HG03066 (cell line): ENCODE measurements around the gene SPNS1.
"Not testable (repeated sequence)": the region's sequence is repeated elsewhere in the genome, so short reads cannot be mapped to it uniquely, and the experiment has no call there.

ENCODE experiments used
- ATAC-seq: cut with Tn5 transposase; IDR thresholded peaks from one replicate; pipeline ENCODE4 v1.9.1; 2021; ENCODE audit warnings: low read depth; ENCODE audit not compliant: unreplicated experiment

Gene SPNS1

DNA sequence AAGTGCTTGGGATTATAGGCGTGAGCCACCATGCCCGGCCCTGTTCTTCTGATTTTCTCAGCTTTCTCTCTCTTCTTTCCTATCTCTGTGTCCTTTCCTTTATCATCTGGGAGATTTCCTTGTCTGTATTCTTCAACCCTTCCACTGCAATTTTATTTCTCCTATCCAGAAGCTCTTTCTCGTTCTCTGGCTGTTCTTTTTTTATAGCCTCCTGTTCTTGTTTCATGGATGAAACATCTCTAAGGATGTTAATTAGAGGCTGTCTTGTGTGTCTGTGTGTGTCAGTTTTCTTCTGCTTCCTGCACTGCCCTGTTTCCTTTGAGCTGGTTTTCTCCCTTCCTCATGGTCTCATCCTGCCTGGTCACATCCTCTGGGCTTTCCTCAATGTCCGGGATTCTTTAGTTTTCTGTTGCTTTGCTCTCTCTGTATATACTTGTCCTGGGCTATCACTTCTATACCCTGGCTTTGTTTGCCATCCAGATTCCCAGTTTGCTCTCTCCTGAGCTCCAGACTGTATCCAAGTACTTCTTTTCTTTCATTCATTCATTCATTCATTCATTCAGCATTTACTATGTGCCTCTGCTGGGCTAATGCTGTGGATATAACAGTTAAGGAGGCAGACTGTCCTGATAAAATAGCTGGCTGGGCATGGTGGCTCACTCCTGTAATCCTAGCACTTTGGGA is 12.7 kb downstream of the SPNS1 start:
- ATAC-seq: no peak

DNA sequence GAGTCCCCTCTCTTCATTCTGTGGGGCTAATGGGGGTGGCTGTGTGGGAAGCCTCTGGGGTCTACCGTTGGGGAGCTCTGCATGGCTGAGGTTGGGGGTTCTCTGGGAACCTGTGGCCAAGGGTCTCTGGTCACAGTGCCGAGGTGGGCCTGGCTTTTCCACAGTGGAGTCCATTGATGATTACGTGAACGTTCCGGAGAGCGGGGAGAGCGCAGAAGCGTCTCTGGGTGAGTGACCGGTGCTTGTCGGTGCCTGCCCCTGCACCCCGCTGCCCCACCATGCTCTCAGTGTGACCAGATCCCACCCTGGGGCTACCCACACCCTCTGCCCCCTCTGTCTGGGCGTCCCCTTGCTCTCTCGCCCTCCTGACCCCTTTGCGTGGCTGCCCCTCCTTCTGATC is 14.8 kb downstream of the SPNS1 start:
- no peak for ATAC-seq

DNA sequence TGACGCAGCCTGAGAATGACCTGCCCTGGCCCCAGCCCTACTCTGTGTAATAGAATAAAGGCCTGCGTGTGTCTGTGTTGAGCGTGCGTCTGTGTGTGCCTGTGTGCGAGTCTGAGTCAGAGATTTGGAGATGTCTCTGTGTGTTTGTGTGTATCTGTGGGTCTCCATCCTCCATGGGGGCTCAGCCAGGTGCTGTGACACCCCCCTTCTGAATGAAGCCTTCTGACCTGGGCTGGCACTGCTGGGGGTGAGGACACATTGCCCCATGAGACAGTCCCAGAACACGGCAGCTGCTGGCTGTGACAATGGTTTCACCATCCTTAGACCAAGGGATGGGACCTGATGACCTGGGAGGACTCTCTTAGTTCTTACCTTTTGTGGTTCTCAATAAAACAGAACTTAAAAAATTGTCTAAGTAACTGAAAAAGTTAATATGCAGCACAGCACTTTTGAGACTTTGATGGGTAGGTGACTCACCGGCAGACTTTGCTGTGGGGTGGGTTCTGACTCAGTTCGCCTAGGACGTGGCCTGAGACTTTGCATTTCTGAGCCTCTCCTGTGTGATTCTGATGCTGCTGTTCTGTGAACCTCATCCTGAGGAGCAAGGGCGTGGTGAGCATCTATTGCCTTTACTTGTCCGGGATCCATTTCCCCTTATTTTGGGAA is 15.9 kb downstream of the SPNS1 start:
- no peak for ATAC-seq

DNA sequence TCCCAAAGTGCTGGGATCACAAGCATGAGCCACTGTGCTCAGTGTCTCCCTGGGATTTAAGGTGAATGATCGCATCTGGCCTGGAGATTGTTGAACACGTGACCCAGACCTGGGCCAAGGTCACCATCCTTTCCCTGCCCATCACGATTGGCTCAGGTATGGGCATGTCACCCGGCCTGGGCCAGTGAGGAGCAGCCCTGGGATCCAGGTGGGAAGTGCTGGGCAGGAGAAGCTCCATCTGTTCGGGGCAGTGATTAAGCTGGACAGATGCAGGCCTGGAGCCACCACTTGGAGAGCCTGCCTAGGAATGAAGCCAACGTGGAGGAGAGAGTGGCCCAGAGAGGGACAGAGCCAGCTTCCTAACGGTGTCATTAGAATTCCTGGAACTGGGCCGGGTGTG is 17.1 kb downstream of the SPNS1 start:
- no peak for ATAC-seq

DNA sequence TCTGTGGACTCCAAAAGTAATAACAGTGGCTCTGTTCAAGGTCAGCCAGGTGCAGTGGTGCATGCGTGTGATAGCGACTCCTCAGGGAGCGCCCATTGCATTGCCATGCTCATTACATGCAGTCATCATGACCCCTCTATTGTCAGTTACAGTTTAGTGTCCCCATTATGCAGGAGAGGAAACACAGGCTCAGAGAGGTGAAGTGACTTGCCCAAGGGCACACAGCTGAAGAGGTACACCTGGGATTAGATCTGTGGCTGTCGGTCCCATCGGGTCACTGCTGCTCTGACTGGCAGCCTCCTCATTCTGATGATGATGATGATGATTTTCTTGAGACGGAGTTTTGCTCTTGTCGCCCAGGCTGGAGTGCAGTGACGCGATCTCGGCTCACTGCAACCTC is 17.9 kb downstream of the SPNS1 start:
- no peak for ATAC-seq

DNA sequence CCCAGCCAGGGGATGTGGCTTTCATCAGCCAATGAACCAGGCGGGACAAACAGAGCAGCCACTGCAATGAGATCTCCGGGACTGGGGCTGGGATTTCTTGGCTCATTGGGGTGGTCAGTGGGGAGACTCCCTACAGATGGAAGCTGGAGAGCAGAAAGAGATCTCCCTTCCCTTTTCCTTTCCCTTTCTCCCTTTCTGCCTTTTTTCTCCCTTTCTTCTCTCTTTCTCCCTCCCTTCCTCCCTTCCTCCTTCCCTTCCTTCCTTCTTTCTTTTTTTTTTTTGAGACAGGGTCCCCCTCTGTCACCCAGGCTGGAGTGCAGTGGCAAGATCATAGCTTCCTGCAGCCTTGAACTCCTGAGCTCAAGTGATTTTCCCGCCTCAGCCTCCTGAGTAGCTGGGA is 24.3 kb downstream of the SPNS1 start:
- ATAC-seq: no peak

DNA sequence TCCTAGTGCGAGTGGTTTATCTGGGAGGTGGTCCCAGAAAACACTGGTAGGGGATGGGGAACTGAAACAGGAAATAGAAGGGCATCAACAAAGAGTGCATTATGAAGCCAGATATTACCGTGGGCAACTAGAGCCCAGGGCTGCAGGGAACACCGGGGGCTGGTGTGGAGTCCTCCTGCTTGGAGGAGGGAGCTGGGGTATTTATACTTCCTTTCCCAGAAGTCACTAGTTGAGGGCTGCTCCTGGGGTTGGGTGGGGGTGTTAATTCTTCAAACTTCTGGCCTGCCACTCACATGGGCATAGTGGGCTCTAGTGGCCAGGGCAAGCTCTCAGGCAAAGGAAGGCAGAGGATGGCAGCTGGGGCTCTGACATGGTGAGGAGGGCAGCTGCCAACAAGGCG is 25.0 kb downstream of the SPNS1 start:
- ATAC-seq: no peak

DNA sequence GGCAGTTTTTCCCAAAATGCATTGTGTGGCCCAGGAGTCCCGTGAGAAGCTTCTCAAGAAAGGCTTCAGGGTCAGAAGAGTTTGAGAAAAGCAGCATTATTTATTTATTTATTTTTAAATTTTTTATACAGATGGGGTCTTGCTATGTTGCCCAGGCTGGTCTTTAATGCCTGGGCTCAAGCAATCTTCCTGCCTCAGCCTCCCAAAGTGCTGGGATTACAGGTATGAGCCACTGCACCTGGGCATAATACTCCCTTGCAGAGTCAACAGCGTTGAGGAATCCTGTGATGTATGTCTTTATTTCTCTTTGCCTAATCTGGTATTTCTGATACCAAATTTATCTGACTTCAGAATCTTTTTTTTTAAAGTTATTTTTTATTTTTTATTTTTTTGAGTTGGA is 25.4 kb downstream of the SPNS1 start:
- ATAC-seq: no peak

DNA sequence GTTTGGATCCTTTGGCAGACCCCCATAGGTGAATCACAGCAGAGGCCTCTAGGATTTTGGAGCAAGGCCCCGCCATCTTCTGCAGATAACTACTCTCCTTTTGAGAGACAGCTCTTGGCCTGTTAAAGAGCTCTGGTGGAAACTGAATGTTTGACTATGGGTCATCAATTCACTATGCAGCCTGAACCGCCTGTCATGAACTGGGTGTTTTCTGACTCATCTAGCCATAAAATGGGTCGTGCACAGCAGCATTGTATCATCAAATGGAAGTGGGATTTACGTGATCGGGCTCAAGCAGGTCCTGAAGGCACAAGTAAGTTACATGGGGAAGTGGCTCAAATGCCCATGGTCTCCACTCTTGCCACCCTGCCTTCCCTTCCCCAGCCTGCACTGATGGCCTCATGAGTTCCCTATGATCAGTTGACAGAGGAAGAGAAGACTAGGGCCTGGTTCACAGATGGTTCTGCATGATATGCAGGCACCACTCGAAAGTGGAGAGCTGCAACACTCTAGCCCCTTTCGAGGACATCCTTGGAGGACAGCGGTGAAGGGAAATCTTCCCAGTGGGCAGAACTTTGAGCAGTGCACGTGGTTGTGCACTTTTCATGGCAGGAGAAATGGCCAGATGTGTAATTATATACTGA is 30.0 kb downstream of the SPNS1 start:
- ATAC-seq: not testable (repeated sequence)

DNA sequence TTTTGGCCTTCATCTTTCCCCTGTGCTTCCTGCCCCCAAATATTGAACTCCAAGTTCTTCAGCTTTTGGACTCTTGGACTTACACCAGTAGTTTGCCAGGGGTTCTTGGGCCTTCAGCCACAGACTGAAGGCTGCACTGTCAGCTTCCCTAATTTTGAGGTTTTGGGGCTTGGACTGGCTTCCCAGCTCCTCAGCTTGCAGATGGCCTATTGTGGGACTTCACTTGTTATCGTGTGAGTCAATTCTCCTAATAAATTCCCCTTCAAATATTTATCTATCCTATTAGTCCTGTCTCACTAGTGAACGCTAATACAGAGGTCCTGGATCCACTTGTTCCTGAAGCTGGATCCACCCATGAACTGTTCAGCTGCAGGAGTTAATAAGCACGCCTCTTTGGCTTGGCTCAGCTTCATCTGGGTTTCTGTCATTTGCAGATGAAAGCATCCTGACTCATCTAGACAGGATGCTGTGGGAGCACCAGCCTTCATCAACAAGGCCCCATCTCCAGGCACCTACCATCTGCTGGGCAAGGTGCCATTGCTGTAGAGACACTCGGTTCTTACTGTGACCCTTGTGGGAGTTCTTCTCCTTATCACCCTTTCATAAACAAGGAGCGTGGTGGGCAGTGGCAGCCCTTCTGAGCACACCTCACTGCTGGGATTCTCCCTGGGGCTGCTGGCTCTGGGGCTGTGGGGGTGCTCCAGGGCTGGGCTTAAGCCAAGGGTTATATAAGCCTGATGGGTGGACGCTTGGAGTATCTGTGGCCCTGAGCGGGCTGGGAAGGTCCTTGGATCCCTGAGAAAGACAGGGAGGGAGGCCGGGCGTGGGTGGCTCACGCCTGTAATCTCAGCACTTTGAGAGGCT is 33.4 kb downstream of the SPNS1 start:
- ATAC-seq: no peak

DNA sequence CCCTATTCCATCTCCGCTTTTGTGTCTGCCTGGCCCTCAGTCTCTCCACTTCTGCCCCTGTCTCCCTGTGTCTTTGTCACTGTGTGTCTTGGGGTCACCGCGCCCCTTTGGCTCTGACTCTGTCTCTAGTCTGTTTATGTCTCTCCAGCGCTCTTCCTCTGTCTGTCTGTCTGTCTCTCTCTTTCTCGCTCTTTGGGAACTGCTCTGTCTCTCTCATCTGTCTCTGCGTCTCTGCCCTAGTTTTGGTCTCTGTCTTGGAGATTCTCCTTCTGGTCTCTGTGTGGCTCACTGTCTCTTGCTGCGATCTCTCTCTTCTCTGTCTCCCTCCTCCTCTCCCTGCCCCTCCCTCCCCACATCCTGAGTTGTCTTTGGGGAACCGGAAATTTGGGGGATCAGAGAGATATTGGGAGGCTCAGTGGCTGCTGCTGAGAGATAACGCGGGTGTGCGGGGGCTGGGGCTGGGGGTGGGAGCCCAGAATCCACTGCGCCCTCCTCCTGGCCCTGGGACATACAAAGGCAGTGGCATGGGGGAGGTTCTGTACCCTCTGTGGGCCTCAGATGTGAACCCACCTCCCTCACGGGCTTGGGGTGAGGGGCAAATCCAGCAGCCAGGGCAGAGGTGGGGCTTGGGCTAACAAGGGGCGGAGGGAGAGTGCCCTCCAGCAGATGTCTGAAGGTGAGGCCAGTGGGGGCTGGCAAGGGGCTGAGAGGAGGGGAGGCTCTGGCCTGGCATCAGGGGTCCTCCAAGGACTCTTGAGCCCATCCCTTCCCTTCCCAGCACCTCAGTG is 34.7 kb downstream of the SPNS1 start:
- ATAC-seq: no peak

DNA sequence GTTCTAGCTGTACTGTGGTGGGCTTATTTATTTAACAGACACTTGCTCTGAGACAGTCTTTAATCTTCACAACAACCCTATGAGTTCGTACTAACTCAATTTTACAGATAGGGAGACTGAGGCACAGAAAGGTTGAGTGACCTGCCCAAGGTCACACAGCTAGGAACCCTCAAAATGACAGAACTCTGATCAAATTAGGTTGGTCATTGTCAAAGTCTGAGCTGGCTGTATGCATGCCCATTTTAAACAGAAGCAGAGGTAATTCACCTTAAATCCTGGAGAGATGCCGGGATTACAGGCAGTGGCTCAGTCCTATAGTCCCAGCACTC is 35.2 kb downstream of the SPNS1 start:
- no peak for ATAC-seq

DNA sequence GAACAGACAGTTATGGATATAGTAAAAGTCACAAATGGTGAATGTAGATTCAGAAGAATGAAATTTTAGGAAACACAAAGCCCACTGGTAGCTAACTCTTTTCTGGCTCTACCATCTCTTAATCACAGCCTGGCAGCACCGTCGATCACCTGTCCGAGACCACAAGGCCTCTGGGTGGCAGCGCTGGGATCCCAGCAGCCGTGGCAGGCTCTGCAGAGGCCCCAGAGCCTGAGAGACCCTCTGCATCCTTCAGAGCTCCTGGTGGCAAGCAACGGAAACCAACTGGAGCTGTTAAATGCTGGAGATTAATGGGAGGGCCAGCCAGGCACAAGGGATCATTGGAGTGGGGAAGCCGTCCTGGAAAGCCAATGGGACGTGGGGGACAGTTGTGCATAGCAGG is 36.5 kb downstream of the SPNS1 start:
- no peak for ATAC-seq

DNA sequence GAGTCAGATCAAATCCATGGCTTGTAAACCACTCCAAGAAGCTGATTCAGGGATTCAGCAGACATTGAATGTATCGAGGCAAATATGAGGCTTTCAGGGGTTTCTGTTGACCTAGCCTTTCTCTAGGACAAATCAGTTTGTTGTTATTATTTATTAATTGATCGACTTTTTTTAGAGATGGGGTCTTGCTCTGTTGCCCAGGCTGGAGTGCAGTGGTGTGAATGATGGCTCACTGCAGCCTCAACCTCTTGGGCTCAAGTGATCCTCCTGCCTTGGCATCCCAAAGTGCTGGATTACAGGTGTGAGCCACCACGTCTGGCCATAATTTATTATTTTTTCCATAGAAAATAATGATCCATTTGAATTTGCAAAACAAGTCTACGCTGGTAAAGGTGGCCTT is 37.3 kb downstream of the SPNS1 start:
- no peak for ATAC-seq

DNA sequence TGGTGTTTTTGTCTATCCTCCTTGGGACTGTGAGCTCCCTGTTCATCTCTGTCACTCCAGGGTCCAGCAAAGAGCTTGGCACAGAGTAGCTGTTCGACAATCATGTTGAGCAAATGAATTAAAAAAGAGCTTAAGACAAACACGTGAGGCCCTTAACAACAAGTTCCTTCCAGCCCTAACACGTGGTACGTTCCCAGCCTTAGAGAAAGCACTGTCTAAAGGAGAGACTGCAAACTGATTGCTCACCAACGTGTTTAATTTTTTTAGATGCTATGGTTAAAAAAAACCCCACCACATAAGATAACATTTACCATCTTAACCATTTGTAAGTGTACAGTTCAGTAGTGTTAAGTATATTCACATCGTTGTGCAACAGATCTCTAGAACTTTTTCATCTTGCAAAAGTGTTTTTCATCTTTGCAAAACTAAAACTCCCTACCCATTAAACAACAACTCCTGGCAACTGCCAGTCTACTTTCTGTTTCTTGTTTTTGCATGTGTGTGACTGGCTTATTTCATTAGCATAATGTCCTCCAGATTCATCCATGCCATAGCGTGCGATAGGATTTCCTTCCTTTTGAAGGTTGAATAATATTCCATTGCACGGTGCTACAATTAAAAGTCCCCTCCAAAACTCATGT is 38.5 kb downstream of the SPNS1 start:
- ATAC-seq: no peak

DNA sequence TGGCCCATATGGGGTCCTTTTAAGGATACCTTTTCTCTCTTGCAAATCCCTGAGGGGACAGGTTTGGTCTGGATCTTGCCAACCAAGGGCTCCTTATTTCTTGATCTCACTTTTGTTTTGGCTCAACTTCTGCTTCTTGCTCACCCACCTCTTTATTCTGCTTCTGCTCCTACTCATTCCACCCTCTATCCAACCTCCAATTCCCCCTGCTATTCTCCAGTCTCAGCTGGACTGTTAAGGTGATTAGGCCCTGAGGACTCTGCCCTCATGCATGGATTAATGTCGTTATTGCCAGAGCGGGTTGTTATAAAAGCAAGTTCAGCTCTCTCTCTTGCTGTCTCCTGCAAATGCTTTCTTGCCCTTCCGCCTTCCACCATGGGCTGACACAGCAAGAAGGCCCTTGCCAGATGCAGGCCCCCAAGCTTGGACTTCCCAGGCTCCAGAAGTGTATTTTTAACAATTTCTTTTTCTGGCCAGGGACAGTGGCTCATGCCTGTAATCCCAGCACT is 40.0 kb downstream of the SPNS1 start:
- ATAC-seq: no peak

DNA sequence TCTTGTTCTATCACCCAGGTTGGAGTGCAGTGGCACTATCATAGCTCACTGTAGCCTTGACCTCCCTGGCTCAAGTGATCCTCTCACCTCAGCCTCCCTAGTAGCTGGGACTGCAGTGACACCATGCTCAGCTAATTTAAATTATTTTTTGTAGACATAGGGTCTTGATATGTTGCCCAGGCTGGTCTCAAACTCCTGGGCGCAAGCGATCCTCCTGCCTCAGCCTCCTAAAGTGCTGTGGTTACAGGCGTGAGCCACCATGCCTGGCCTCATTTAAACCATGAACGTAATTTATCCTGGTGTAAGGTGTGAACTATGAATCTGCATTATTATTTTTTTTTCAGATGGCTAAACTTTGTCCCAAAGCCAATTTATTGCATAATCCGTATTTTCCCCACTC is 47.6 kb downstream of the SPNS1 start:
- no peak for ATAC-seq

DNA sequence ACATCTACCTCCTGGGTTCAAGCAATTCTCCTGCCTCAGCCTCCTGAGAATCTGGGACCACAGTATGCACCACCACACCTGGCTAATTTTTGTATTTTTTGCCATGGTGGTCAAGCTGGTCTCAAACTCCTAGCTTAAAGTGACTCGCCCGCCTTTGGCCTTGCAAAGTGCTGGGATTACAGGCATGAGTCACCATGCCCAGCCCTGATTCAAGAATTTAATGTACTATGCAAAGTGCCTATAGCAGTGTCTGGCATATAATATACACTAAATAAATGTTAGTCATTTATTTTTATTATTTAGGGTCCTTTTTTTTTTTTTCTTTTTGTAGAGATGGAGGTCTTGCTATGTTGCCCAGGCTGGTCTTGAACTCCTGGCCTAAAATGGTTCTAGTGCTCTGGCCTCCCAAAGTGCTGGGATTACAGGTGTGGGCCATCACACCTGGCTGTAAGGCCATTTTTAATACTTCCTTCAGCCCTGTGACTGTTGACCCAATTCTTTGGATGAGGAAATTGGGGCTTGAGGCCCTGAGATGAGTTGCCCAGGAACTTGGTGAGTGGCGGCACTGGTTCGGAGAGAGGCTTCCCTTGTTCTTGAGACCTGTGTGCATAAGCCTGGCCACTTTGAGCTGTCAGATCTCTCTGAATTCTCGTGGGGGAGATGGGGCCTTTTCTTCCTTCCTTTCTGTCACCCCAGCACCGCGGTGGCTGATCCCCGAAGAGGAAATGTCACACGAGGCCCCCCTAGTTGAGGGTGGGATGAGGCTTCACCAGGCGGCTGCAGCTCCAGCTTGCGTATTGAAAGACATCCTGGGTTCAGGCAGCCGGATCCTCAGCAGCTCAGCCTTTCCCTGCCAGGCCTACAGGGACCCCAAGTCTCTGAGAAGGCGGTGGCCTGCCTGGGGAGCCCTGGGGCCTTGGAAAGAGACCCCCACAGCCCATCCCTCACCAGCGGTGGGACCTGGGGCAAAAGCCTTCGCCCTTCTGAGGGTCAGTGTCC is 49.0 kb downstream of the SPNS1 start:
- no peak for ATAC-seq

DNA sequence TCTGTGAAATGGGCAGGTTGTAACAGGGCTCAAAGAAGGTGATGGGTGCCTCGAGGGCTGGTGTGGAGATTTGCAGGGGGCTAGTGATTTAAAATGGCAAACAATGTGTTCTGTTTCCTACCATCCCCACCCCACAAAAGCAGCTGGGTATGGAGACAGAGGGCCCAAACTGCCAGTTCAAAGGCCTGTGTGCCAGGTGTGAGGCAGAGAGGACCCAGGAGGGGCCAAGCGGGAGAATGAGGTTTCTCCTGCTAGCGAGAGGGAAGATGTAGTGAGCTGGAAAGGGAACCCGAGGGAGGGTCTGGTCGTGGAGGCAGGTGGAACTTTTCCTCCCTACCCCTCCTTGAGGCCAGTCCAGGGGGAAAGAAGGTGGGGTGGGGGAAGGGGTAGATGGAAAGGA is 49.7 kb downstream of the SPNS1 start:
- ATAC-seq: no peak
